SHP77 treated with DMSO at 0.1 percent for 48 hours (cell line): ENCODE measurements around the gene WDFY4.

Experiments used
- DNase-seq: peaks from one replicate; lab custom pipeline; 2025; lab: John Stamatoyannopoulos, UW

WDFY4 gene

DNA sequence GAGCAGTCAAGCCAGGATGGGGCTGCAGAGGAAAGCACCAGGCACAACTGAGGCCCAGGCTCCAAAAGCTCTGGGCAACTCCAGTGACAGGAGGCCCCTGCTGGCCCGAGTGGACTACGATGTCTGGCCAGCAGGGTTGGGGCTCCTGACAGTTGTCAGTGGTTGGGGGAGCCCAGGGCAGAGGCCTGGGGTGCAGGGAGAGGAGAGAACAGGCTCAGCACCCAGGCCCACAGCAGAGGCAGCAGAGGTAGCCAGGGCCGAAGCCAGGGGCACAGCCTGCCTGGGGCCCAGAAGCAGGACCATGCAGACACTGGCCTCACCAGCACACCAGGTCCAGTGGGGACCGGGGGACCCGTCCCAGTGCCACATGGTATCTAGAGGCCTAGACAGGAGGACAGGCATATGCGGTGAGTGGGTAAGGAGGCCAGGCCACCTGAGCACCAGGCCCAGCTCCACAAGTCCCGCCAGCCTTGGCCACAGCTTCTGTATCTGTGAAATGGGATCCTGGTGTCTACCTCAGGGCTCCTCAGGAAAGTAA, 301.0 kb downstream of the WDFY4 start:
- no peak for DNase-seq

DNA sequence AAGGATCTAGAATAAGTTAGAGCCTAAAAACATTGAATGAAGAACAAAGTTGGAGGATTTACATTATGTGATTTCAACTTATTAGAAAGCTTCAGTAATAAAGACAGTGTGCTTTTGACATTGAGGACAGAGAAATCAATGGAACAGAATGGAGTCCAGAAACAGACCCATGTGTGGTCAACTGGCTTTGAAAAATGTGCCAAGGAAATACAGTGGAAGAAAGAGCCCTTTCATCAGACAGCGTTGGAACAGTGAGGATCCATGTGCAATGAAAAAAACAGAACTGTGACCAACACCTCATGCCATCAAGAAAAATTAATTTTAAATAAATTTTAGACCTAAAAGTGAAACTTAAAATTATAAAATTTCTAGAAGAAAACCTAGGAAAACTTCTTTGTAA, 305.6 kb downstream of the WDFY4 start:
- no peak for DNase-seq

DNA sequence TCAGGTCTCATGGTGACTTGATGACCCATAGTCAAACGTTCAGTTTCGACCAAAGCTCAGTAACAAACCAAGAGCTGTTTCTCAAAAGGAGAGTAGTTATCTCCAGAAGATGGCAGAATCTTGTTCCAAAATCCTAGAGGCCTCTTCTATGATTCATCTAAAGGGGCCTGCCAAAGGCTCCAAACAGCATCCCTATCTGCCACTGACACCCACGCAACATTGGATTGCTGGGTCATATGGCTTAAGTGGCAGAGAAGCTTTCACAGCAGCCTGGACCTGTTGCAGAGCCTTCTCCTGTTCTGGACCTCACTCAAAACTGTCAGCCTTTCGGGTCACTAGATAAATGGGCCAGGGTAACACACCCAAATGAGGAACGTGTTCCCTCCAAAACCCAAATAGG, 309.0 kb downstream of the WDFY4 start:
- DNase-seq: no peak

DNA sequence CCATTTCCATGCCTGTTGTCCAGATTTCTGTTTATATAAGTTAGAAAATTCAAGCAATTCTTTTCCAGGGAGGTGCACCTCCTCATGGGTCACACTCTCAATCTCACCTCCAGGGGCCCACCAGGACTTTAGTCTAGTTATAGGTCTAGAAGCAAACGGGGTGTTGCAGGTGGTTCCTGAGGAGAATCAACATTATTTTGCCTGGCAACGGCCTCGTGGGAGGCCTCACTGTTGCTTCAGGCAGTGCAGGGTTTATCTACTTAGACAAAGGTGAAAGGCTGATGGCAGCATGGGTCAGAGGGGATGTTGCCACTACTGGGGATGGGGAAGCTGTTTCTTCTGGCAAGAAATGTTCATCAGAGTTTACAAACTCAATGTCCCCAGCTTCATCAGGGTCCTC, 311.7 kb downstream of the WDFY4 start:
- no peak for DNase-seq

DNA sequence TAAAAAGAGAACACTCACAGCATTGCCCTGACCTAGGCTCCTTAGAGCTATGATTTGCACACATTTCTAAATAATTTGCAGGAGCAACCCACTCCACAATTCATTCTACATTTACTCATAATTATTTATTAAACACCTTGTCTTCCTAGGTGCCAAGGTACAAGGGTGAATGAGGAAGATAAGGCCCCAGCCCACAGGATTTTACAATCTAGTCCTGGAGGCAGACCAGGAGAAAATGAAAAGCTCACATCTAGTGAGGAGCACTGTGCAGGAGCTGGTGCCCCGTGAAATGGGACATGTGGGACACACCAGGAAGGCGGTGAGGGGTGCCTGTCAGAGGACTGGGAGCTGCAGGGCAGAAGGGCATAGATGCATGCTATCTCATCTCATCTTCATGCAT, 314.7 kb downstream of the WDFY4 start:
- no peak for DNase-seq

DNA sequence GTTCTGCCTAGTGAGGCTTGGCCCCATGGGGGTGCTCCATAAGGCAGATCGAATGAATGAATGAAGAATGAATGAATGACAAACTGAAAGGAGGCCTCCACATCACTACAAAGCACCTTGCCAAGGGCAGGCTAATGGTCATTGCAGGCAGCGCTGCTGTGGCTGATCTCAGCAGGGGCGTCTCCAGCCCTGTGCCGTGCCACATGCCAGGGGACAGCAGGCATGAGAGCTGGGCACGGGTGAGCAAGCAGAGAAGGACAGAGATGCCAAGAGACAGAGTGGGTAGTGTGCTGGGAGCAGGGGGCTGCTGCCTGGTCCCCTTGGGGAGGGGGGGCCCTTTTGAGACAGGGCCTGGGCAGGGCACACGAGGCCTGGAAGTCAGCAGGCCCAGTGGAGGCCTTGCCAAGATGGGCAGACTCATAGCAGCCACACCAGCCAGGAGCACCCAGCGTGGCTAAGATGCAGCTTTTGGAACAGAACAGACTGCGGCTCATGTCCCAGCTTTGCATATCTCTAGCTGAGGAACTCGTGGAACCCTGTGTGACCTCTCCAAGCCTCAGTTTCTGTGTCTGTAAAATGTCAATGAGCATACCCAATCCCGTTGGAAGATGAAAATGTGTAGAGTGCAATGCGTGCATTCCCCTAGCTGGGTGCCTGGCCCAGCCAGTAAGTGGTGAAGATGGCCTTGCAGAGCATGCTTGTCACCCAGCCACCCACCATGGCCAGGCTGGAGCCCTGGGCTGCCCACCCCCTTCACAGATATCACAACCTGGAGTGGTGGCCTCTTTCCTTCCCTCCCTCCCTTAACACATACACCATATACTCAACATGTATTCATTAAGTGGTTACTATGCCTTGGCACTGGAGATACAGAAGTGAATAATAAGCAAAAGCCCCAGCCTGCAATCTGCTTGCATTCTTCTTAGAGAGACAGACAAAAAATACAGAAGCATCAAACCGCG, 316.0 kb downstream of the WDFY4 start:
- DNase-seq: no peak

DNA sequence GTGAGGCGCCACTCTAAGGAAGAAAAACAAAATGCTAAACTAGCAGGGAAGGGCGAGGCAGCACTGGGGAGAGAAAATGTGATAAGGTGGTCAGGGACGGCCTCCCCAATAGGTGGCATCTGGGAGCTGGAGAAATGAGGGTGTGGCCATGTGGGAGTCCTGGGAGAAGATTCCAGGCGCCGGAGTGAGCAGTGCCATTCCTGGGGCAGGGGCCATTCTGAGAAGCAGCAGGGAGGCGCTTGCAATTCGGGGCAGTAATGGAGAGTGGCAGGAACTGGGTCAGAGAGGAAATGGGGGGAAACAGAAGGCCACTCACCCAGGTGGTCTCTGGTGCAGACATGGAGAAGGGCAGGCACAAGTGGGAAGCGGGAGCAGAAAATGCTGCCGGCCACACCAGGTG, 316.7 kb downstream of the WDFY4 start:
- no peak for DNase-seq

DNA sequence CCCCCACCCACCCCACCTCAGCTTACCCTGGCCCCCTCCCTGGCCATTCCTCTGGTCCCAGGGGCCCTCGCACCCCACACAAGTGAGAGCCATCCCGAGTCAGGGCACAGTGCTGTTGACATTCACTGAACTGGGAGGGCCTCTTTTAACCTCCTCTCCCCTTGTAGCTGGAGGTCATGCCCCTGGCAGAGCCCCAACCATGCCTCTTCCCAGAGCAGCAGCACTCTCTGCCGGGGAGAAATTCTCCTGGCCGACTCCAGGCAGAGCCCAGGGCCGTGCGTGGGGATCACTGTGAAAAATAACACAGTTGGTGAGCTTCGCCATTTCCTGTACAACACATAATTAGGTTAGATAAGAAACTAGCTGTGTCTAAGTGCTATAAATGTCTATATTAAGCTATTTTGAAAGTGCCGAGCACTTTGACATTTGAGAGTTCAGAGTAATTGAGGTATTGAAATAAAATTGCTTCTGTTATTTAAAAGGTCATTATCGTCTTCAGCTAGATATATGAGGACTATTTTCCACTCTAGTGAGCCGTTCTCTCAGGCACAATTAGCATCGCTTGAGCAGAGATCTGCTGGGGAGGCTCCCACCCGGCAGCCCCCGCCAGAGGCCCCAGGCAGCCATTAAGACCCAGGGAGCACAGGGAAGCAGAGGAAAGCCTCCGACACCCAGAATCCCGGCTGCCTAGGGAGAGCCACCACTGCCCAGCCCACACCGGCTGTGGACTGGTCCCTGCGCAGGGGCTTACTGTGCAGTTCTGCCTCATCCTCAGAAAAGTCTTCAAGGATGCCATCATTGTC, 317.4 kb downstream of the WDFY4 start:
- DNase-seq: no peak

DNA sequence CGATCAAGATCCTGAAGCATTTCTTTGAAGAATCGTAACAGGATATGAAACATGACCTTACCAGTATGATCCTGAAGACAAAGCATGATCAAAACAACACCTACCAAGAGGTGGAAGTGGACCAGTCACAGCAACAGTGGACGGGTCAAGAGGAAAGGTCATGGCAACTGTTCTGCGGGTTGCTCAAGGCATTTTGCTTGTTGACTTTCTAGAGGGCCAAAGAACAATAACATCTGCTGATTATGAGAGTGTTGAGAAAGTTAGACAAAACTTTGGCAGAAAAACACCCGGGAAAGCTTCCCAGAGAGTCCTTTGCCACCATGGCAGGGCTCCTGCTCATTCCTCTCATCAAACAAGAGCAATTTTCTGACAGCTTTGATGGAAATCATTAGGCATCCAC, 320.6 kb downstream of the WDFY4 start:
- DNase-seq: no peak

DNA sequence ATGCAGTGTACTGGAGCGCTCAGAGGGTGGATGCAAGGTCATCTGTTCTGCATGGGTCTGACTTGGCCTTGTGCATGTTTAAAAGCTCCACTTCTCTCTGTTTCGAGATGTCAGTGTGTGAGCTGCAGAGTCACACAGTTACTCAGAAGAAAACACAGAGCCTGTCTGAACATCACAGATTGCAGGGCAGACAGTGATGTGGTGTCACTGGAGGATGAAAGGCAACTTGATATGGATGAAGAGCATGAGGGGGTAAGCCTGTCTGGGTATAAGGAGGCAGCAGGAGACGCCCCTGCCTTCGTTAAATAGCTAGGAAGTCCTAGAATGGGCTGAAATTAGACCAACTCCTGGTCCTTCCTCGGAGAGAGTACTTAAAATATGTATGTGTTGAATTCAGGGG, 322.5 kb downstream of the WDFY4 start:
- no peak for DNase-seq

DNA sequence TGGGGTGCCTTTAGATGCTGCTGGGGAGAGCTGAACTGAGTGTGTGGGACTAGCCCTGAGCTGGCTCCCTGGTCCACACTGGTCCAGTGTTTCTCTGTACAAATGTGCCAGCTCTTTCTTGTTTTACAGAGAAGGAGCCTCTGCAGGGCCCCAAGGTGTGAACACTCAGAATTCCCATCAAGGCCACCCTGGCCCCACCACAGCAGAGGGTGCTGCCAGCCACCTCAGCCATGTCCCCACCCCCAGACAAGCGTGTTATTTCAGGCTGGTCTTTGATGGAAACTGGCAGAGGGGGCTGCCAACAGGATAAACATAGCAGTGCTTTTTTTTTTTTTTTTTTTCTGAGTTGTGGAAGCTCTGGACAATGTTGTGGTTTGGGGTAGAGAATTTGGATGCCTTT, 323.4 kb downstream of the WDFY4 start:
- DNase-seq: no peak

DNA sequence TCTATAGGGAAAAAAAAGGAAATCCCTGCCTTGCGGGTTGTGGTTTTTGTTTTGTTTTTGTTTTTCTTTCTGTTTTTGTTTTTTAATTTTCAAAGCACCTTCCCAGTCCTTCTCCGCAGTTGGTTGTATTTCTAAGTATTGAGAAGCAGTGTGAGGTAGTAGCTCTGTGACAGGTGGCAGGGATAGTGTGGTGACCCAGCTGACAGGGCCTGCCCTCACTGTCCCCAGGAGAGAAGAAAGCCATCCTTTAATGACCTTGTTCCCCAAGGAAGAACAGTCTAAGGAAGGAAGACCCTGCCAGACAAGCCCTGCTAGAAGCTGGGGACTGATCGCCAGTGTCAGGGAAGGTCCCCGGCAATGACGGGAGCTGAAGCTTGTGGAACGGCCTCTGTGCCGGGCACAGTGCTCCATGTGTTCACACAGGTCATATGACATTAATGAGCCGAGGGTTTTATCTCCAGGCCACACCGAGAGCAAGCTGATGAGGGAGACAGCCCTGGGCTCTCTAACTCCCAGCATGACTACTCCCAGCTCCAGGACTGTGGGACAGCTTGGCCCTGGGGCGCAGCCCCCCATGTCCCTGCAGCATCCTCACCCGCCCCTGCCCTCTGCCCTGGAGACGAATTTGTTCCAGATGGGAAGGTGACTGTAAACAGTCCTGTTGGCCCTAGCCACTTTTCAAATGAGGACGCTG, 324.0 kb downstream of the WDFY4 start:
- DNase-seq: no peak

DNA sequence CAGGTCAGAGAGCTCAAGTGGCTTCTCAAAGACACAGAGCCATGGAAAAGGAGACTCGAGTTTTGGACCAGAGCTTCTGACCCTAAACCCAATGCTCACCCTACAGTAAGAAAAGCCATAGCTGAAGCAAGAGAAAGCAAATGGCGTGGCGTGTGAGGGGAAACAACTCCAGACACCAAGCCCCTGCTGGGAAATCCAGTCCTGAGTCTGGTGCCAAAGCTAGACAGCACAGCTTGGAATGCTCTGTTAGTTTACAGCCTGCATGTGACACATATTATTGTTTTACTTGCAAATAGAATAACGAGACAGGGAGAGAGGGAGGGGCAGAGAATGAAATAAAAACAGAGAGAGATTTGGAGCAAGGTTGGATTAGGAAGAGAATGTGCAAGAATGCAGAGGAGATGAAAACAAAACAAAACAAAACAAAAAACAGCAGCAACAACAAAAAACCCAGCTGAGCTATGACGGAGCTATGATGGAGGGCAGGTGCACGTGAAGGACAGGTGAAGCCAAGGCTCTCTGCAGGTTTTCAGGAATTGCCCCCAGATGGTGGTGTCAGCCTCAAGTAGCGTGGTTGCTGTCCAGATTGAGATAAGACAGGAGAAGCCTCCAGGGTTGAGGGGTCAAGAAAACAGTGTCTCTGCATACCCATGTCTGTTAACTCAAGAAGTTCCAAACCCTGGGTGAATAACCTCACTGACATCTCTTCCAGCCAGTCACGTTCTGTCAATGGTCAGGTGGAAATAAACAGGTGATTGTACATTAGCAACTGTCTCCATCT, 324.7 kb downstream of the WDFY4 start:
- DNase-seq: no peak

DNA sequence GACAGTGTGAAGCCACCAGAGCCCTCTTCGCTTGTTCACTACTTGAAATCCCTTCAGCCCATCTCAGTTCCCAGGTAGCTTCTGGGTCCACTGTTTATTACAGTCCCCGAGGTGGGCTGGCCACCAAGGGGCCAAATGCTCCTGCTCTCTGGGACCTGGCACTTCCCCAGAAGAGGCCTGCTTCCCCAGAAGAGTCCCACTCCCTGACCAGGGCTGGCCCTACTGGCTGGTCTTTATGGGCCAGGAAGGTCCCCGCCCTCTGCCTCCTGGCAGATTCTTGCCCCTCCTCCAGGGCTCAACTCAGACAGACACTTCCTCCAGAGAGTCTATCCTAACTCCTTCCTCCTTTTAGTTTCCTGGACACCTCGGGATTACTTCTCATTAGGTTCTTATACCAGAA, 325.6 kb downstream of the WDFY4 start:
- no peak for DNase-seq

DNA sequence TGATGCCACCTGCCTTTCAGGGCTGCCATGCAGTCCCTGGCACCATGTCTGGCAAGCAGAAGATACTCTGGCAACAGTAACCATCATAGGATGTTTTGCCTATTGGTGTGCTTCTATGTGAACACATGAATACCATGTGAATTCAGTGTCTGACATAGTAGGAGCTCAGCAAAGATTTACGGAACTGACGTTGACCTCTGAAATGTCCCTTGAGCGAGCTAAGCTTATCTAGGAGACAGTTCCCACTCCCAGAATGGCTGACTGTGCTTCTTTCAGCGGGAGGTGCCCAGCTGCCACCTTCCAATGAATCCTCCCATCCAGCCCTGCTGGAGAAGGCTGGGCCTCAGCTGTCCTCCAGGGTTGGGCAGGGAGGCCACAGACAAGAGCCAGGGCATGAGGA, 326.2 kb downstream of the WDFY4 start:
- no peak for DNase-seq

DNA sequence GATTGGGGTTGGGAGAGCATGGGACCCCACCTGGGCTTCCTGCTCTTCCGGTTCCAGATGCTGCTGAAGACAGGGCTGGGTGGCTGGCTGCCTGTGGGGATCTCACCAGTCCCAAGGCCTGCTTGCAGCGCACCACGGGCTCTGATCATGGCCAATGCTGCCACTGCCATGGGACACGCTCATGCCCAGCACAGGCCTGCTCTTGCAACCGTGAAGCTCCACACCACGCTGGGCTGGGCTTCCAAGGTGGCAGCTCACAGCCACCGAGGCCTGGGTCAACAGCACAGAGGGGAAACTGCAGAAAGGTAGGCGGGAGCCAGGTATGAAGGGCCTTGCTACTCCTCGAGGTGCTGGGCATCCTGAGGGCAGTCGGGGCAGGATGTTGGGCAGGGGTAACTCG, 327.1 kb downstream of the WDFY4 start:
- no peak for DNase-seq

DNA sequence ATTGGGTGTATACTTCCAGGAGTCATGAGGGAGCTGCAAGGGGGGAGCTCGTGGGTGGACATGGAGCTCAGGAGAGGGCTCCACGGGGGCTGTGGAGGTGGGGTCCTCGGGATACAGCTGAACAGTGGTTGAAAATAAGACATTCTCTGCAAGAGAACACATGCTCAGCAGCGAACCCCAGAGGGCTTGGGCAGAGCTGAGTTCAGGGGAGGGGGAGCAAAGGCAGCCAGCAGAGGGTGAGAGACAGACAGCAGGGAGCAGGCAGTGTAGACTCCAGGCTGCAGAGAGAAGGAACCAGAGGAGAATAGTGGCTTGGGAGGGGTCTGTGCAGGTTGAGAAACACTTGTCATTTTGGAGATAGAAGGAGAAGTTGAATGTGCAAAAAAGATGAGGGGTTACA, 327.9 kb downstream of the WDFY4 start:
- DNase-seq: no peak

DNA sequence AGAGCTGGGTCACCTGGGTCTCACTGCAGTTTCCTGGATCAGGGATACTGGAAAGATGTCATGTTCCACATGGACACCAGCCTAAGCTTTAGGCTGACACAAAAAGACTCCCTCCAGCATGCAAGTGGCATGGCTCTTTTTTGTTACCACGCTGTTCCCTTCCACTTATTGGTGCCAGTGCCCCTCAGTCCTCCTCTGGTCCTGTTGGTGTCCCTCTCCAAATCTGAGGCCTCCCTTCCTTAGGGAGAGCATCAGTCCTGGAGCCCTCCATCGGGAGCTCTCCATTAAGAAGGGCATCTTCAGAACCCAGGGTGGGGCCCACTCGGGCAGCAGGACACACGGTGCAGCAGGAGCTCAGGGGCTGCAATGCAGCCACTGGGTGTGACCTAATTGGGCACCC, 331.0 kb downstream of the WDFY4 start:
- no peak for DNase-seq

DNA sequence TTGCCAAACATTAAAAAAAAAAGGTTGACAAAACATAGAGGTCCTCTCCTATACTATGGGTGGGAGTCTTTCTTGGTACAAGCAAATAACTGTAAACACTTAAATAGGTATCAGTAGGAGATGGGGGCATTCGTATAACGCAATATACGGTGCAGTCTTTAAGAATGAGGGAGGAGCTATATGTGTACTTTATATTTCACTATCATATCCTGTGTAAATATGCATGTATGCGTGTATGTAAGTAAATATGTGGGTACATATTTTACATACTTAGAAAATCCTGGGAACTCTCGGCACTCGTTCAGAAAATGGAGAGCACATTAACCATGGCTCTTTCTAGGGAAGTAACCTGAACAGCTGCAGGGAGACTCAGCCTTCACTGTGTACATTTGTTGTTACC, 337.0 kb downstream of the WDFY4 start:
- DNase-seq: no peak

DNA sequence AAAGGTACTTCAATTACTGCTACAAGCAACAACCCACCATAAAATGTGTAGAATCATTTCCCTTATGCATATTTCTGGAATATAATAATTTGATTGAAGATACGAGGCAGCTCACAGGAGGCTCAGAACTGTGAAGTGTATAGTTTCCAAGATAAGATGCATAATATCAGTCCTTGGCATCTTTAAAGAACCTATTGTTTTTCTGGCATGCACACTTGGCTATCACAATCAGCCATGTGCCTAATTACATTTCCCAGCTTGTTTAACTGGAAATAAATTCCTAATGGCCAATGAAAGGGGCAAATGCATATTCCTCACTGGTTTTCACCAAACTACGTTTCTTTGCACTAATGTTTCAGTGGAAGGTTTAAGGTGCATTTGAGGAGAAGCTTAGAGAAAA, 338.4 kb downstream of the WDFY4 start:
- no peak for DNase-seq

DNA sequence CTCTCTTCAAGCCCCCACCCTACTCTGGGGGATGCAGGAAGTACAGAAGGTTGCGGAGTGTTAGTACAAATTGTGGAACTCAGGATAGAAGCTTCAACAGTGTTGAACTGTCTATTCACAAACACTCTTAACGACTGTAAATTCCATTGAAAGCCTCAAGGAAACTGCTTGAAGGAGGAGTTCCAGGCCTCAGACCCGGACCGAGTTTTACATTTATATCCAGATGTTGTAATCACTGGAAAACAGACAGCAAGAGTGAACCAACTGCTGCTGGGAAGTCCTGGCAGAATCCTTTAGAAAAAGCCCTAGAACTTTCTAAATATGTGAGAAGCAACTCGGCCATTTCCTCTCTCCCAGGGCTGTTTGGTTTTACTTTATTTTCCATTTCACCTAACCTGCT, 339.1 kb downstream of the WDFY4 start:
- DNase-seq: no peak

DNA sequence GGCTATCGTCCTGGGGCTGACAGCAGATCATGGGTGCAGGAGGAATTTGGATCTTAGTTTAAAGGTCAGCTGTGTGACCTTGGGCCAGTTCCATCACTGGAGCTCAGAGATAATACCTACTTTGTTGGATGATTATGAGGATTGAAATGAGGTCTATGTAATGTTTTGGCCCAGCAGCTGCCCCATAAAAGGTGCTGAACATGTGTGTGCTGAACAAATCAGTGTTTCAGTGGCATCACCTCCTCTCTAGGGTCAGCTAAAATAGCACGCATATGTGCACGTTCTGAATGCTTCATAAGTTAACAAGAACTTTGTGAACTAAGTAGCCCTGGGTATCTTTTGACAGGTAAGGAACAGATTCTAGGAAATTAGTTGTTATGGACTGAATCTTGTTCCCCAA, 339.8 kb downstream of the WDFY4 start:
- DNase-seq: no peak
